HCT116 (cell line): ENCODE measurements around the gene TNXB. TPM values are rescaled to one million over a fixed set of nuclear protein-coding genes. Genes with fewer than 3 reads are reported as not detected.
"Not testable (repeated sequence)": the region's sequence is repeated elsewhere in the genome, so short reads cannot be mapped to it uniquely, and the experiment has no call there.

Source experiments
- ATAC-seq: fragments of 200-7000 bp; cut with Tn5 transposase; 2 replicates; pipeline ENCODE4 v1.9.1; 2020; ENCODE audit warnings: mild to moderate bottlenecking, moderate library complexity
- BruUV-seq: library from RNA; stranded (reverse); fragments of 400-500 nt; replicated peaks from 2 replicates; lab custom pipeline; 2021; lab: Mats Ljungman, UMichigan
- CTCF ChIA-PET: fragments of 300-600 bp; sonication (Branson Sonifier 250); formaldehyde crosslinking; loops from one replicate; lab custom pipeline; 2021; ENCODE audit warnings: antibody characterized with exemption; lab: Charles Lee
- POLR2A ChIA-PET: fragments of 300-600, 350-600 bp; sonication (Branson Sonifier 250); formaldehyde crosslinking; loops from one replicate; lab custom pipeline; 2021; ENCODE audit warnings: antibody characterized with exemption; lab: Charles Lee
- RAD21 ChIA-PET, 2 experiments: fragments of 300-600 bp; sonication (Branson Sonifier 250); formaldehyde crosslinking; loops; one replicate each; lab custom pipeline; 2023; ENCODE audit warnings: low total read pairs in 2 of 2; ENCODE audit not compliant: uncharacterized antibody in 2 of 2, unreplicated experiment in 2 of 2, low non-redundant PET in 1 of 2; lab: Charles Lee
- DNase-seq: peaks from one replicate; pipeline ENCODE4 v3.0.0-alpha.2; 2010; ENCODE audit warnings: low read depth, low spot score
- H2AFZ ChIP-seq: fragments of 200-600 bp; shearing (Covaris generic), sonication (generic); 2 replicates; pipeline ENCODE4 v1.6.1; 2017; ENCODE audit warnings: low read depth, mixed run types, mixed read lengths, antibody characterized with exemption, low read length; ENCODE audit not compliant: poor library complexity, severe bottlenecking
- H3K27ac ChIP-seq: 2 replicates; pipeline ENCODE4 v1.5.1; 2012; ENCODE audit warnings: low read depth, low read length
- H3K27me3 ChIP-seq: fragments of 200-600 bp; sonication (generic); 2 replicates; pipeline ENCODE4 v1.6.1; 2016; ENCODE audit warnings: mixed run types, low read length, mixed read lengths; ENCODE audit not compliant: insufficient read depth
- H3K36me3 ChIP-seq, 2 experiments: fragments of 200-500 bp in 1 of 2; fragments of 200-600 bp in 1 of 2; sonication (Bioruptor generic) in 1 of 2; sonication (generic) in 1 of 2; 2 replicates each; pipeline versions ENCODE4 v1.5.1 to v1.6.1; 2014 to 2016; ENCODE audit warnings: low read length in 2 of 2, inconsistent platforms in 1 of 2, mixed read lengths in 1 of 2, mixed run types in 1 of 2; ENCODE audit not compliant: insufficient read depth in 2 of 2, control insufficient read depth in 1 of 2
- H3K4me1 ChIP-seq, 2 experiments: fragments of 200-600 bp in 1 of 2; sonication (generic) in 1 of 2; 2 replicates each; pipeline versions ENCODE4 v1.5.1 to v1.6.1; 2012 to 2017; ENCODE audit warnings: low read length in 2 of 2, inconsistent platforms in 1 of 2, mild to moderate bottlenecking in 1 of 2, mixed read lengths in 1 of 2, mixed run types in 1 of 2, moderate library complexity in 1 of 2; ENCODE audit not compliant: insufficient read depth in 2 of 2, control insufficient read depth in 1 of 2
- H3K4me2 ChIP-seq: fragments of 200-600 bp; sonication (generic); 2 replicates; pipeline ENCODE4 v1.6.1; 2017; ENCODE audit warnings: mixed run types, low read length, mixed read lengths
- H3K4me3 ChIP-seq, 2 experiments: fragments of 200-600 bp in 1 of 2; sonication (generic) in 1 of 2; replicated peaks in 1 of 2; 2 replicates each; pipeline ENCODE4 v1.5.1; 2011 to 2016; ENCODE audit warnings: low read length in 2 of 2, control low read depth in 1 of 2, low read depth in 1 of 2, mild to moderate bottlenecking in 1 of 2, mixed read lengths in 1 of 2, mixed run types in 1 of 2
- H3K79me2 ChIP-seq: fragments of 200-600 bp; sonication (generic); 2 replicates; pipeline ENCODE4 v1.6.1; 2017; ENCODE audit warnings: mild to moderate bottlenecking, mixed run types, low read length, moderate library complexity, mixed read lengths; ENCODE audit not compliant: insufficient read depth
- H3K9ac ChIP-seq: fragments of 200-600 bp; sonication (generic); 2 replicates; pipeline ENCODE4 v1.6.1; 2016; ENCODE audit warnings: low read length, mixed read lengths
- H3K9me2 ChIP-seq: fragments of 200-600 bp; sonication (generic), shearing (Covaris generic); 2 replicates; pipeline ENCODE4 v1.6.1; 2017; ENCODE audit warnings: mixed run types, mild to moderate bottlenecking, moderate library complexity; ENCODE audit not compliant: insufficient read depth
- H3K9me3 ChIP-seq, 2 experiments: fragments of 200-500 bp in 1 of 2; fragments of 200-600 bp in 1 of 2; sonication (Bioruptor generic) in 1 of 2; sonication (generic) in 1 of 2; 2 replicates each; pipeline ENCODE4 v1.6.1; 2014 to 2017; ENCODE audit warnings: low read length in 2 of 2, mixed read lengths in 2 of 2, inconsistent platforms in 1 of 2, low read depth in 1 of 2, mild to moderate bottlenecking in 1 of 2, mixed run types in 1 of 2, moderate library complexity in 1 of 2; ENCODE audit not compliant: control insufficient read depth in 1 of 2, insufficient read depth in 1 of 2
- H4K20me1 ChIP-seq: fragments of 200-600 bp; sonication (generic), shearing (Covaris generic); 2 replicates; pipeline ENCODE4 v1.6.1; 2017; ENCODE audit warnings: mixed run types, mild to moderate bottlenecking, moderate library complexity; ENCODE audit not compliant: insufficient read depth
- intact Hi-C: fragments of 100-400 bp; cut with micrococcal nuclease; formaldehyde crosslinking; loops from 2 replicates; pipeline ENCODE4 v1.10.0; 2022
- total RNA-seq: library from RNA; stranded (reverse); gene quantifications from one replicate; pipeline ENCODE4 v1.2.1, GENCODE V29; 2021; ENCODE audit not compliant: unreplicated experiment

TNXB gene
- total RNA-seq, 1 experiment from 2014 or later: 8.5 TPM

- H3K9me2 ChIP-seq, H3K9me3 ChIP-seq, H4K20me1 ChIP-seq, H3K4me3 ChIP-seq, ATAC-seq, intact Hi-C loops, CTCF ChIA-PET, H3K79me2 ChIP-seq, DNase-seq, RAD21 ChIA-PET, H3K4me1 ChIP-seq, POLR2A ChIA-PET, H3K36me3 ChIP-seq, H2AFZ ChIP-seq, BruUV-seq, H3K4me2 ChIP-seq, H3K27ac ChIP-seq, H3K27me3 ChIP-seq, H3K9ac ChIP-seq: not testable (repeated sequence)
These were observed 101.1 kb downstream of the TNXB start for GRCh38 chr6:32008037-32008436.

- H3K4me3 ChIP-seq, RAD21 ChIA-PET, H3K27me3 ChIP-seq, DNase-seq, H3K9me2 ChIP-seq, H3K36me3 ChIP-seq, H3K27ac ChIP-seq, H3K79me2 ChIP-seq, CTCF ChIA-PET, H3K4me2 ChIP-seq, POLR2A ChIA-PET, H3K4me1 ChIP-seq, BruUV-seq, H3K9me3 ChIP-seq, ATAC-seq, intact Hi-C loops, H3K9ac ChIP-seq, H4K20me1 ChIP-seq, H2AFZ ChIP-seq: not testable (repeated sequence)
These were observed 102.1 kb downstream of the TNXB start for GRCh38 chr6:32007086-32007485.

- H3K79me2 ChIP-seq, BruUV-seq, DNase-seq, RAD21 ChIA-PET, CTCF ChIA-PET, H3K9ac ChIP-seq, H3K4me2 ChIP-seq, H3K9me3 ChIP-seq, POLR2A ChIA-PET, H3K27me3 ChIP-seq, H2AFZ ChIP-seq, H3K4me1 ChIP-seq, intact Hi-C loops, H3K36me3 ChIP-seq, ATAC-seq, H3K27ac ChIP-seq, H3K9me2 ChIP-seq, H4K20me1 ChIP-seq, H3K4me3 ChIP-seq: not testable (repeated sequence)
These were observed 103.1 kb downstream of the TNXB start for GRCh38 chr6:32005991-32006529.

GRCh38 chr6:32005538-32005880 lies 103.6 kb downstream of the TNXB start:
- H3K9me3 ChIP-seq, H3K9me2 ChIP-seq, POLR2A ChIA-PET, intact Hi-C loops, H3K27ac ChIP-seq, H3K4me2 ChIP-seq, H4K20me1 ChIP-seq, H3K4me1 ChIP-seq, H3K79me2 ChIP-seq, H3K4me3 ChIP-seq, DNase-seq, H3K36me3 ChIP-seq, CTCF ChIA-PET, H2AFZ ChIP-seq, ATAC-seq, H3K27me3 ChIP-seq, H3K9ac ChIP-seq, RAD21 ChIA-PET, BruUV-seq: not testable (repeated sequence)
